NCI-H2107 treated with DMSO at 0.1 percent for 48 hours (cell line): ENCODE results near the gene GDI2.

ENCODE experiments used
- DNase-seq: peaks from one replicate; lab custom pipeline; 2025; ENCODE audit not compliant: unreplicated experiment; lab: John Stamatoyannopoulos, UW

GDI2 gene

GRCh38 chr10:5746197-5746596 is 67.0 kb downstream of the GDI2 start:
- no peak for DNase-seq

- DNase-seq, result no peak
Measured at GRCh38 chr10:5744849-5745248, 68.4 kb downstream of the GDI2 start.

GRCh38 chr10:5743736-5744135 is 69.5 kb downstream of the GDI2 start:
- no peak for DNase-seq

- no peak for DNase-seq
Measured at GRCh38 chr10:5742116-5742515, 71.1 kb downstream of the GDI2 start.

GRCh38 chr10:5741276-5741675 is 72.0 kb downstream of the GDI2 start:
- no peak for DNase-seq

- DNase-seq, result no peak
Measured at GRCh38 chr10:5738427-5738826, 74.8 kb downstream of the GDI2 start.

- DNase-seq, result no peak
Measured at GRCh38 chr10:5737352-5737751, 75.9 kb downstream of the GDI2 start.

- no peak for DNase-seq
Measured at GRCh38 chr10:5736591-5736990, 76.6 kb downstream of the GDI2 start.

GRCh38 chr10:5735119-5735518 is 78.1 kb downstream of the GDI2 start:
- DNase-seq, result no peak

GRCh38 chr10:5732141-5732540 is 81.1 kb downstream of the GDI2 start:
- no peak for DNase-seq

- DNase-seq, result no peak
Measured at GRCh38 chr10:5731559-5731958, 81.7 kb downstream of the GDI2 start.

GRCh38 chr10:5730766-5731165 is 82.5 kb downstream of the GDI2 start:
- DNase-seq, result no peak

- DNase-seq, result no peak
Measured at GRCh38 chr10:5723692-5724091, 89.5 kb downstream of the GDI2 start.

- DNase-seq, result no peak
Measured at GRCh38 chr10:5720182-5720581, 93.1 kb downstream of the GDI2 start.

- no peak for DNase-seq
Measured at GRCh38 chr10:5719546-5719945, 93.7 kb downstream of the GDI2 start.
